ENCODE data around the gene FTO.

DNA sequence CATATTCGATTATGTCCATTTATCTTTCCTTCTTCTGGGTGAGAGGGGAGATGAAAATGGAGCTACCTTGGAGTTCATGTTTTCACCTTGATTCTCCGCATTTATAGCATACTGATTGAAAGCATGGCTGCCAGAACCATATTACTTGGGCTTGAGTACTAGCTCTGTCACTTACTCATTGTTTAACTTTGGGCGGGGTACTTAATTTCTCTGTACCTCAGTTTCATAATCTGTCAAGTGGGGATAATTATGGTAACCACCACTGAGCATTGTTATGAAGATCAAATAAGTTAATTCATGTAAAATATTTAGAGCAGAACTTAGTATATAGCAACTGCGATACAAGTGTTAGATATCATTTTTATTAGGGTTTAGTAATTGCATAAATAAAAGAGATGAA, 65.2 kb downstream of the FTO start:
- TF ChIP-seq, protein P1, sequence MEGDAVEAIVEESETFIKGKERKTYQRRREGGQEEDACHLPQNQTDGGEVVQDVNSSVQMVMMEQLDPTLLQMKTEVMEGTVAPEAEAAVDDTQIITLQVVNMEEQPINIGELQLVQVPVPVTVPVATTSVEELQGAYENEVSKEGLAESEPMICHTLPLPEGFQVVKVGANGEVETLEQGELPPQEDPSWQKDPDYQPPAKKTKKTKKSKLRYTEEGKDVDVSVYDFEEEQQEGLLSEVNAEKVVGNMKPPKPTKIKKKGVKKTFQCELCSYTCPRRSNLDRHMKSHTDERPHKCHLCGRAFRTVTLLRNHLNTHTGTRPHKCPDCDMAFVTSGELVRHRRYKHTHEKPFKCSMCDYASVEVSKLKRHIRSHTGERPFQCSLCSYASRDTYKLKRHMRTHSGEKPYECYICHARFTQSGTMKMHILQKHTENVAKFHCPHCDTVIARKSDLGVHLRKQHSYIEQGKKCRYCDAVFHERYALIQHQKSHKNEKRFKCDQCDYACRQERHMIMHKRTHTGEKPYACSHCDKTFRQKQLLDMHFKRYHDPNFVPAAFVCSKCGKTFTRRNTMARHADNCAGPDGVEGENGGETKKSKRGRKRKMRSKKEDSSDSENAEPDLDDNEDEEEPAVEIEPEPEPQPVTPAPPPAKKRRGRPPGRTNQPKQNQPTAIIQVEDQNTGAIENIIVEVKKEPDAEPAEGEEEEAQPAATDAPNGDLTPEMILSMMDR (IDR thresholded peaks at IDR 0.05), result no peak
- TF ChIP-seq POLR2A (IDR thresholded peaks at IDR 0.05), result no peak

Measured in adrenal gland (tissue), 5 donors.